Measurements from ENCODE around the gene RAD51B.

Gene RAD51B

DNA sequence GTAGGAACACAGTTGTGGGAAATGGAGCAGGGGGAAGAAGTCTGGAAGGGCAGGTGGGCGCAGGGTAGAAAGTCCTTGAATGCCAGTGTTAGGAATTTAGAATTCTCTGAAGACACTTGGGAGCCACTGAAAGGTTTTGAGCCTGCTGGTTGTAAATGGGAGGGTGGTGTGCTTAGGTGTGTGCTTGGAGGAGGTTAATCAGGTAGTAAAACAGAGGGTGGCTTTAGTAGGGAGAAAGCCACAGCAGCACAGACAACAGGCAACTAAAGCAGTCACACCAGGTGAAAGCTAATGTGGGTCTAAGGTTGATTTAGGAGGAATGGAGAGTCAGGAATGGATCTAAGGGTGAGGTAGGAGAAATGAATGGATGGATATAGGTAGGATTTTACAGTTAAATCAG is 588.2 kb downstream of the RAD51B start:
- no peak for DNase-seq (ENCODE audit: low spot score)
- TF ChIP-seq, protein P1, sequence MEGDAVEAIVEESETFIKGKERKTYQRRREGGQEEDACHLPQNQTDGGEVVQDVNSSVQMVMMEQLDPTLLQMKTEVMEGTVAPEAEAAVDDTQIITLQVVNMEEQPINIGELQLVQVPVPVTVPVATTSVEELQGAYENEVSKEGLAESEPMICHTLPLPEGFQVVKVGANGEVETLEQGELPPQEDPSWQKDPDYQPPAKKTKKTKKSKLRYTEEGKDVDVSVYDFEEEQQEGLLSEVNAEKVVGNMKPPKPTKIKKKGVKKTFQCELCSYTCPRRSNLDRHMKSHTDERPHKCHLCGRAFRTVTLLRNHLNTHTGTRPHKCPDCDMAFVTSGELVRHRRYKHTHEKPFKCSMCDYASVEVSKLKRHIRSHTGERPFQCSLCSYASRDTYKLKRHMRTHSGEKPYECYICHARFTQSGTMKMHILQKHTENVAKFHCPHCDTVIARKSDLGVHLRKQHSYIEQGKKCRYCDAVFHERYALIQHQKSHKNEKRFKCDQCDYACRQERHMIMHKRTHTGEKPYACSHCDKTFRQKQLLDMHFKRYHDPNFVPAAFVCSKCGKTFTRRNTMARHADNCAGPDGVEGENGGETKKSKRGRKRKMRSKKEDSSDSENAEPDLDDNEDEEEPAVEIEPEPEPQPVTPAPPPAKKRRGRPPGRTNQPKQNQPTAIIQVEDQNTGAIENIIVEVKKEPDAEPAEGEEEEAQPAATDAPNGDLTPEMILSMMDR (IDR thresholded peaks at IDR 0.05; ENCODE audit: extremely low read depth, missing control alignments) = no peak

DNA sequence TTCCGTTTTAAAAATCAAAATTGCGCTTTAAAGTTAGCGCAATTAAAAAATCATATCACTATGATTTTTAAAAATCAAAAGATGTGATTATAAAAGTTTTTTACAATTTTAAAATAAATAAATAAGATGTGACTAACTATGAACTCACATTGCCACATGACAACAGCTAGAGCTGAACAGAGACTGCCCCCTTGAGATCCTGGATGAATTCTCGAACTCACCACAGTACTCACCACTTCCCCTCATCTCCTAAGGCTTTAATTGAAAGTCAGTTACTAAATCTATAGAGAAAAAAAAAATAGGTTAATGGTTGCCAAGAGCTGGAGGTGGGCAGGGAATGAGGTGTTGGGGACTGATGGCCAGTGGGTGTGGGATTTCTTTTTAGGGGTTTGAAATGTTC is 589.1 kb downstream of the RAD51B start:
- DNase-seq (ENCODE audit: low spot score) = no peak
- TF ChIP-seq, protein P1 (IDR thresholded peaks at IDR 0.05; ENCODE audit: extremely low read depth, missing control alignments) = no peak

DNA sequence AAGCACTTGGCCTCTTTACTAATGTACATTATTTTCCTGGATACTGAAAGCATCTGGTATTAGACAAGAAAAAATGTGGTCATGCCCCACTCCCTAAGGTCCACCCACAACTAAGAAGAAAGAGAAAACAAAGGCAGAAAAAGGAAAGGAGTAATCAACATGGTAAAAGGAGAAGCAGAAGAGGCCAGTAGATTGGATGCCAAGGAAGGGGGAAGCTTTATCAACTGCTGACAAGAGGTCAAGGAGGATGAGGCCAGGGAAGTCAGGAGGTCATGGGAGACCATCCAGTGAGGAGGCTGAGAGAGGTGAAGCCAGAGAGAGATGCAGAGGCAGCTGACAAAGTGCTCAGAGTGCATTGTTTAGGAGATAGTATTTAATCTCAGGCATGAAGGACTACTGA is 589.8 kb downstream of the RAD51B start:
- TF ChIP-seq, protein P1 (IDR thresholded peaks at IDR 0.05; ENCODE audit: extremely low read depth, missing control alignments) = no peak
- DNase-seq (ENCODE audit: low spot score) = no peak

DNA sequence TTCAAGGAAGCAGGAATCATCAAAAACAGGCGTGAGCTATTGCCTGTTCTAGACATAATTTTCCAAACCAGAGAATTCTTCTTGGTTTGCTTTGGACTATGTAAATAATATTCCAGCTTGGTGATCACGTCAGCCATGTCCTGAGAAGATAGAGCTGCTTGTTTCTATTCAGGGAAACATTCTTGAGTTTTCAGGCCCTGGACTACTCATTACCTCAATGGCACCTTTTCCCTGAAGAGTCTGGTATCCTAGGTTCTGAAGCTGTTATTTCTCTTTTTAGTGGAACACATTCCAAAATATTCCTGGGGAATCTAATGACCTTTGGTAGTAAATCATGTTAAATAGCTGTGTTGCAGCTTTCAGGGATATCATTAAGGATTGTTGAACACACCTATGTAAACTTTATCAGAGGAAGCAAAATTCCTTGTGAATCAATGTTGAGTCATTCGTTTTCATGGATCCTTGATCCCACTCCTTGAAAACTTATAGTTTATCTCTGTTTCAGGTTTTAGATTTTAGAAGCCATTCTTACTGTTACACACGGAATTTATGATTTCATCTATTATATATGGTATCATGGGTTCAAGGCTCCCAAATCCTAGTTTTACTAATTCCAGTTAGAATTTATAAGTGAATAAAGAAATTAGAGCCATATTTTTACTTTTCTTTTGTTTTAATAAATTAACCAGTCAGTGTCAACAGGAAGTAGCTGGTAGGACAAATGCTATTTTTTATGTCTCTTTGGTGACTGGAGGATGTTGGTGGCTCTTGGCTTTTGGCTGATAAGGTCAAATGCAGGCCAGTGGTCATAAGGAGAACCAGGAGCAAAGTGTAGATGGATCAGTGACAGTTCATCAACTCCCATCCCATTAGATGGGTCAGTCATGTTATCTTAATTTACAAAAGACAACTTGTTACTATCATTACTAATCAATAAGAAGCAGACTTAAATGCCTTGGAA is 593.2 kb downstream of the RAD51B start:
- TF ChIP-seq, protein P1 (IDR thresholded peaks at IDR 0.05; ENCODE audit: extremely low read depth, missing control alignments) = no peak
- DNase-seq (ENCODE audit: low spot score) = no peak

DNA sequence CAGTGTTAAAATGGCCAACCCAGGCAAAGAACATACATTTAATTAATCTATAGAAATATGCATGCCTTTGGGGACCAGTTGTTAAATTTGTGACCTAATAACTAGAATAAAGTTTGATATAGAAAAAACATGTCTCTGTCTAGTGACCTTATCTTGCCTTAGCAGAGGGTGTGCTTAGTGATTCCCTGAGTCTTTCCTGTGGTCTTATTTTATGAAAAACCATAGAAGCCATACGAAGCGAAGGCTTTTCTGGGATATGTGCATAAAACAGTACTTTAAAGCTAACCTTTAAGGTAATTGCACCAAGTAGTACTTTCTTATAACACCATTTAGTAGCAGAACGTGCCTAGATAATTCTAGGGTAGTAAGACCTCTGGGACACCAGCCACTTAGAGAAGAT is 593.9 kb downstream of the RAD51B start:
- no peak for DNase-seq (ENCODE audit: low spot score)
- TF ChIP-seq, protein P1 (IDR thresholded peaks at IDR 0.05; ENCODE audit: extremely low read depth, missing control alignments) = no peak

DNA sequence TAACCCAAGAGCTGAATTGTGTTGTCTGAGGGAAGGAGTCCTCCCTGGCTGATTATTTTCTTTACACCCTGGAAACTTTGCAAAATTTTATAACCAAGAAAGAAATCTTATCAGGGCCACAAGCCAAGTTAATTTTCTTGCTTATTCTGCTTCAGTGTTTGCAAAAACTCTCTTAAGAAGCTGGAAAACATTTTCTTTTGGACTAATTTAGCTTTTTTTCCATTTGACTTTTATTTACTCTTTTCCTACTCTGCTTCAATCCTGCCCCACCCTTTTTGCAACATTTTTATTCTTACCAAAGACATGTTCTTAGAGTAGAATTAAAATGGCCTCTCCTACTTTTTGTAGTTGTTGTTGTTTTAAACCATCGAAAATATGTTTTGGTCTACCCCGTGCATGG is 594.5 kb downstream of the RAD51B start:
- no peak for DNase-seq (ENCODE audit: low spot score)
- TF ChIP-seq, protein P1 (IDR thresholded peaks at IDR 0.05; ENCODE audit: extremely low read depth, missing control alignments) = no peak

DNA sequence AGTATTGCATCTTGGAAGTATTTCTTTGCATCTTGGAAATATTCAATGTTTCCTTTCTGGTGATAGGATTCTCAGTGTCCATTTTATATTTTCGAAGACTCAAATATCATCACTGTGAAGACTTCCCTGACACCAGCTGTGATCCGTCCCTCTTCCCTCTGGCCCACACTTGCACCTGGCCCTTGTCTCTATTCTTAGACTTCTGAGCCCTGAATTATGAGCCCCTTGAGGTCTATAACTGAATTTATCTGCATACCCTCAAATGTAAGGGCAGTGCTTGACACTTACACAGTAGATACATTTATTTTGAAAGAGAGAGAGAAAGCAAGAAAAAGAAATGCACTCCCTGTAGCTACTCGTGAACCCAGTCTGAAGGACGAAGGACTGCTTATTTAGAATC is 596.6 kb downstream of the RAD51B start:
- TF ChIP-seq, protein P1 (IDR thresholded peaks at IDR 0.05; ENCODE audit: extremely low read depth, missing control alignments) = no peak
- DNase-seq (ENCODE audit: low spot score) = no peak

Measured in GM20000 (cell line).